Hepatocyte (in vitro differentiated cells): ENCODE measurements around the gene HOXA1. TPM values are rescaled to one million over a fixed set of nuclear protein-coding genes. Genes with fewer than 3 reads are reported as not detected.
A peak's percentile ranks its signal among the peaks of the same experiment; 100 is the strongest.

Source experiments
- DNase-seq: peaks from one replicate; pipeline ENCODE4 v3.0.0-alpha.2; 2016; ENCODE audit warnings: low spot score
- H2AFZ ChIP-seq: fragments of 200-600 bp; sonication (generic); 2 replicates; pipeline ENCODE4 v1.6.0; 2016; ENCODE audit warnings: antibody characterized with exemption, mild to moderate bottlenecking
- H3K27ac ChIP-seq: fragments of 200-600 bp; sonication (generic); 2 replicates; pipeline ENCODE4 v1.5.1; 2016; ENCODE audit warnings: mild to moderate bottlenecking
- H3K27me3 ChIP-seq: fragments of 200-600 bp; sonication (generic); 2 replicates; pipeline ENCODE4 v1.6.1; 2016
- H3K36me3 ChIP-seq: fragments of 200-600 bp; sonication (generic); replicated peaks from 2 replicates; pipeline ENCODE4 v1.5.1; 2016; ENCODE audit warnings: low read depth; ENCODE audit not compliant: insufficient read depth
- H3K4me1 ChIP-seq: fragments of 200-600 bp; sonication (generic); 2 replicates; pipeline ENCODE4 v1.5.1; 2016; ENCODE audit warnings: mild to moderate bottlenecking, moderate library complexity; ENCODE audit not compliant: insufficient read depth
- H3K4me2 ChIP-seq: fragments of 200-600 bp; sonication (generic); 2 replicates; pipeline ENCODE4 v1.6.0; 2016
- H3K4me3 ChIP-seq: fragments of 200-600 bp; sonication (generic); 2 replicates; pipeline ENCODE4 v1.5.1; 2016; ENCODE audit warnings: mild to moderate bottlenecking
- H3K79me2 ChIP-seq: fragments of 200-600 bp; sonication (generic); 2 replicates; pipeline ENCODE4 v1.6.0; 2017; ENCODE audit warnings: mild to moderate bottlenecking
- H3K9me2 ChIP-seq: fragments of 200-600 bp; sonication (generic); replicated peaks from 2 replicates; pipeline ENCODE4 v1.6.0; 2017; ENCODE audit warnings: mild to moderate bottlenecking; ENCODE audit not compliant: insufficient read depth
- H3K9me3 ChIP-seq: fragments of 200-600 bp; sonication (generic); 2 replicates; pipeline ENCODE4 v1.5.1; 2016; ENCODE audit warnings: low read depth, mild to moderate bottlenecking
- H4K20me1 ChIP-seq: fragments of 200-600 bp; sonication (generic); 2 replicates; pipeline ENCODE4 v1.6.0; 2016; ENCODE audit warnings: mild to moderate bottlenecking; ENCODE audit not compliant: insufficient read depth, poor library complexity, severe bottlenecking
- EZH2 ChIP-seq: fragments of 200-600 bp; sonication (generic); IDR thresholded peaks from 2 replicates; pipeline ENCODE4 v1.6.1; 2016; ENCODE audit warnings: antibody characterized with exemption, mild to moderate bottlenecking, borderline replicate concordance
- EZH2phosphoT487 ChIP-seq: fragments of 200-600 bp; sonication (generic); IDR thresholded peaks from one replicate; pipeline ENCODE4 v1.6.1; 2018; ENCODE audit warnings: antibody characterized with exemption, mild to moderate bottlenecking, low read depth, moderate library complexity; ENCODE audit not compliant: unreplicated experiment, severe bottlenecking
- WGBS: methylation state at CpG from one replicate; pipeline ENCODE4 v1.1.6; 2016; ENCODE audit warnings: low lambda C conversion rate; ENCODE audit errors: missing lambda C conversion rate; 5-methylcytosine and 5-hydroxymethylcytosine counted together
- polyA plus RNA-seq: library from polyadenylated mRNA; unstranded; fragments of >200 nt; fragmentation: Nextera tagmentation; extraction: Ambion mirVana; gene quantifications from 2 replicates; pipeline ENCODE4 v1.2.1, GENCODE V29; 2016
- total RNA-seq: library from RNA; depleted of rRNA; stranded (reverse); fragments of >200 nt; gene quantifications from 2 replicates; pipeline ENCODE4 v1.2.3, GENCODE V29; 2014
- TF ChIP-seq, protein P1 (sequence below): fragments of 200-600 bp; sonication (generic); IDR thresholded peaks from 2 replicates; pipeline ENCODE4 v1.5.1; 2016; ENCODE audit warnings: antibody characterized with exemption, mild to moderate bottlenecking; ENCODE audit not compliant: poor library complexity

Gene HOXA1
- total and polyA plus RNA-seq, 2 experiments from 2014 or later = 0.25 to 0.30 TPM

- H3K9me2 ChIP-seq = no peaks in the 10 kb centered on the region
- H3K36me3 ChIP-seq = no peaks in the 10 kb centered on the region
- H3K27me3 ChIP-seq = peaks cover 85% of the 10 kb centered on the region
- no peaks in the 10 kb centered on the region for H3K79me2 ChIP-seq
- no peaks in the 10 kb centered on the region for H4K20me1 ChIP-seq
- H3K4me3 ChIP-seq = no peak overlapping the region
- WGBS = 65% methylated on average over 2 of the region's 2 CpGs
- no peak overlapping the region for H3K27ac ChIP-seq
- no peak overlapping the region for H3K4me2 ChIP-seq
- peaks cover 10% of the 10 kb centered on the region for H3K4me1 ChIP-seq
- no peak overlapping the region for H2AFZ ChIP-seq
- no peak for TF ChIP-seq EZH2phosphoT487
- TF ChIP-seq, protein P1, sequence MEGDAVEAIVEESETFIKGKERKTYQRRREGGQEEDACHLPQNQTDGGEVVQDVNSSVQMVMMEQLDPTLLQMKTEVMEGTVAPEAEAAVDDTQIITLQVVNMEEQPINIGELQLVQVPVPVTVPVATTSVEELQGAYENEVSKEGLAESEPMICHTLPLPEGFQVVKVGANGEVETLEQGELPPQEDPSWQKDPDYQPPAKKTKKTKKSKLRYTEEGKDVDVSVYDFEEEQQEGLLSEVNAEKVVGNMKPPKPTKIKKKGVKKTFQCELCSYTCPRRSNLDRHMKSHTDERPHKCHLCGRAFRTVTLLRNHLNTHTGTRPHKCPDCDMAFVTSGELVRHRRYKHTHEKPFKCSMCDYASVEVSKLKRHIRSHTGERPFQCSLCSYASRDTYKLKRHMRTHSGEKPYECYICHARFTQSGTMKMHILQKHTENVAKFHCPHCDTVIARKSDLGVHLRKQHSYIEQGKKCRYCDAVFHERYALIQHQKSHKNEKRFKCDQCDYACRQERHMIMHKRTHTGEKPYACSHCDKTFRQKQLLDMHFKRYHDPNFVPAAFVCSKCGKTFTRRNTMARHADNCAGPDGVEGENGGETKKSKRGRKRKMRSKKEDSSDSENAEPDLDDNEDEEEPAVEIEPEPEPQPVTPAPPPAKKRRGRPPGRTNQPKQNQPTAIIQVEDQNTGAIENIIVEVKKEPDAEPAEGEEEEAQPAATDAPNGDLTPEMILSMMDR = no peak
- TF ChIP-seq EZH2 = no peak
- H3K9me3 ChIP-seq = no peaks in the 10 kb centered on the region
- DNase-seq = no peak
Measured at GRCh38 chr7:27132214-27132613, 36.4 kb upstream of the HOXA1 start.

GRCh38 chr7:27131390-27131819 is 35.6 kb upstream of the HOXA1 start:
- H3K79me2 ChIP-seq = no peaks in the 10 kb centered on the region
- WGBS = 27% methylated on average over 12 of the region's 12 CpGs
- peak overlapping the region; percentile 92 for H3K4me2 ChIP-seq
- H3K4me1 ChIP-seq = peaks cover 10% of the 10 kb centered on the region
- peak overlapping the region; percentile 93 for H2AFZ ChIP-seq
- H3K4me3 ChIP-seq = peak overlapping the region; percentile 80
- H3K27ac ChIP-seq = peak overlapping the region; percentile 39
- no peak for DNase-seq
- no peaks in the 10 kb centered on the region for H3K9me3 ChIP-seq
- peaks cover 87% of the 10 kb centered on the region for H3K27me3 ChIP-seq
- H3K9me2 ChIP-seq = no peaks in the 10 kb centered on the region
- no peaks in the 10 kb centered on the region for H3K36me3 ChIP-seq
- H4K20me1 ChIP-seq = no peaks in the 10 kb centered on the region
- TF ChIP-seq EZH2phosphoT487 = no peak
- TF ChIP-seq EZH2 = peak; percentile 69

DNA sequence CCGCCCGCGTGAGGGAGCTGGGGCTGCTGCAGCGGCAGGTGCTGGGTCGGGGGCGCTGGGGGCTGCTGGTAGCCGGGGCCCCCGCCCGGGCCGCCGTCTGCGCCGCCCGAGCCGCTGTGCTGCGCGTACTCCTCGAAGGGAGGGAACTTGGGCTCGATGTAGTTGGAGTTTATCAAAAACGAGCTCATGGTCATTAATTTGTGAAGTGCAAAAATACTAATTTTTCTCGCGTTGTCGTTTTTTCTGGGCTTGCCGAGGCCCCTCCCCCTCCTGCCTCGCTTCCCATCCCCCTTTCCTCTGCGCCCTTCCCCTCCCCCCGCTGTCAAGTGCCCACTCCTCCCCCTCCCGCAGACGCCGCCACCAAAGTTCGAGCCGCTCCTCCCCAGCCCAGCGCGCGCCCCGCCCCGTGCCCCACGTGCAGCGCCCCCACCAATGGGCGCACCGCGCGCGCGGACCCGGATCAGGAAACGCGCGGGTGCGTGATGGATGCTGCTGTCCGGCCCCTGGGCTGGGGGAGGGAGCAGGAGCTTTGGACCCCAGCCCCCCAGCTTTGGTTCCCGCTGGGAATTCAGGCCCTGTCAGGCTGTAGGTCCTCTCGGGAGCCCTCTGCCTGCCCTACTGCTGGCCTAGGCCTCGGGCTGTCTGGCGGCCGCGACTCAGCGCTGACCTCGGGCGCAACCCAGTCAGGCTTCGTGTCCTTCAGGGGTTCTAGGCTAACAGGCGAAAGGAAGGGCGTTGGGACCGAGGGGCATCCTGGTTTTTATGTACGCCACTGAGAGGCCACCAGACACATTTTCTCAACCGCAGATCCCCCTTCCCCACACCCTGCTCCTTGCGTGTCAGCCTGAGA is 35.0 kb upstream of the HOXA1 start, which contains the start of gene HOXA4:
Gene HOXA4, minus strand, starts transcription at position 218 of the 850 bp plus-strand sequence. Its CDS starts 24 bp downstream, at position 194.
- Histone ChIP-seq H3K36me3 (no peaks in the 10 kb centered on the region), H3K27me3 (peaks cover 88% of the 10 kb centered on the region), H3K79me2 (no peaks in the 10 kb centered on the region), H3K27ac (peak within 1 kb of the TSS; percentile 39), H2AFZ (peak within 1 kb of the TSS; percentile 93), H4K20me1 (no peaks in the 10 kb centered on the region), H3K4me3 (peak within 1 kb of the TSS; percentile 80), H3K4me2 (peak within 1 kb of the TSS; percentile 92), H3K4me1 (peaks cover 6% of the 10 kb centered on the region), H3K9me3 (no peaks in the 10 kb centered on the region), H3K9me2 (no peaks in the 10 kb centered on the region)
- WGBS = 4% methylated on average over 44 of the region's 67 CpGs
- peak; percentile 61 for TF ChIP-seq EZH2
- TF ChIP-seq, protein P1 = no peak
- TF ChIP-seq EZH2phosphoT487 = no peak
- DNase-seq = peak; percentile 91
